ENCODE results near the gene ERF.

DNA sequence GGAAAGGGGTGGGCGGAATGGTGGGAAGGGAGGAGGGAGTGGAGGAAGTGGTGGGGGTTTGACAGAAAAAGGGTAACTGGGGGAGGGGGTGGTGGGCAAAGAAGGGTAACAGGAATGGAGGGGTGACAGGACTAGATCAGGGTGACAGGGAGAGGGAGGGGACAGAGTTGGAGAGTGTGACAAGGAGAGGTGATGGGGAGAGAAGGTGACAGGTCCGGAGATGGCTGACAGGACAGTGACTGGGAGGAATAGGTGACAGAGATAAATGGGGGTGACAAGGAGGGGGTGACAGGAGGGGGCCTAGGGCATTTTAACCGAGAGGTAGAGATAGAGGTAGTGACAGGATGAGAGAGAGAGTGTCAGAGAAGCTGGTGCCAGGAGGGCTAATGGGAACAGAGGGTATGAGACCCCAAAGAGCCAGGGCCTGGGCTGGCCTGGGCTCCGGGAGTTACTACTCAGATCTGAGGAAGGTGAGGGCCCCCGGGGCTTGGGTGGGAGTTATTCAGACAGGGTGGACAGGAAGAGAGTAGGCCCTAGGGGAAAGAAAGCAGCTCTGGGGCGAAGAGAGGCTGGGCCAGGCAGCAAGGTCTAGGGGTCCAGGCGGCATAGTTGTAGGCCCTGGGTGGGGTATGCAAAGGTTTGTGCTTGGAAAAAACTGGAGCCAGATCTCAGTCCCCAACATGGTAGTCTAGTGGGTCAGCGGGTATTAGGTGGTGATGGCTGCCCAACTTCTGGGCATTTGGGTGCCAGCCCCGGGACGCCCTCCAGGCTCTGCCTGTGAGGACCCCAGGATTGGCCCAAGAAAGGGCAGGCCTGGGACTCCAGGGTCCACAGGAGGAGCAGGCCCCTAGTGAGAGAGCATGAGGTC lies 14.8 kb upstream of the ERF start:
- TF ChIP-seq, protein P1, sequence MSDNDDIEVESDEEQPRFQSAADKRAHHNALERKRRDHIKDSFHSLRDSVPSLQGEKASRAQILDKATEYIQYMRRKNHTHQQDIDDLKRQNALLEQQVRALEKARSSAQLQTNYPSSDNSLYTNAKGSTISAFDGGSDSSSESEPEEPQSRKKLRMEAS (IDR thresholded peaks at IDR 0.05): no peak
- TF ChIP-seq GABPA (IDR thresholded peaks at IDR 0.05 in 1 of 2, conservative IDR thresholded peaks at IDR 0.05 in 1 of 2) (no peak), RAD21 (IDR thresholded peaks at IDR 0.05) (no peak), SP1 (IDR thresholded peaks at IDR 0.05) (no peak)
- TF ChIP-seq, protein P2, sequence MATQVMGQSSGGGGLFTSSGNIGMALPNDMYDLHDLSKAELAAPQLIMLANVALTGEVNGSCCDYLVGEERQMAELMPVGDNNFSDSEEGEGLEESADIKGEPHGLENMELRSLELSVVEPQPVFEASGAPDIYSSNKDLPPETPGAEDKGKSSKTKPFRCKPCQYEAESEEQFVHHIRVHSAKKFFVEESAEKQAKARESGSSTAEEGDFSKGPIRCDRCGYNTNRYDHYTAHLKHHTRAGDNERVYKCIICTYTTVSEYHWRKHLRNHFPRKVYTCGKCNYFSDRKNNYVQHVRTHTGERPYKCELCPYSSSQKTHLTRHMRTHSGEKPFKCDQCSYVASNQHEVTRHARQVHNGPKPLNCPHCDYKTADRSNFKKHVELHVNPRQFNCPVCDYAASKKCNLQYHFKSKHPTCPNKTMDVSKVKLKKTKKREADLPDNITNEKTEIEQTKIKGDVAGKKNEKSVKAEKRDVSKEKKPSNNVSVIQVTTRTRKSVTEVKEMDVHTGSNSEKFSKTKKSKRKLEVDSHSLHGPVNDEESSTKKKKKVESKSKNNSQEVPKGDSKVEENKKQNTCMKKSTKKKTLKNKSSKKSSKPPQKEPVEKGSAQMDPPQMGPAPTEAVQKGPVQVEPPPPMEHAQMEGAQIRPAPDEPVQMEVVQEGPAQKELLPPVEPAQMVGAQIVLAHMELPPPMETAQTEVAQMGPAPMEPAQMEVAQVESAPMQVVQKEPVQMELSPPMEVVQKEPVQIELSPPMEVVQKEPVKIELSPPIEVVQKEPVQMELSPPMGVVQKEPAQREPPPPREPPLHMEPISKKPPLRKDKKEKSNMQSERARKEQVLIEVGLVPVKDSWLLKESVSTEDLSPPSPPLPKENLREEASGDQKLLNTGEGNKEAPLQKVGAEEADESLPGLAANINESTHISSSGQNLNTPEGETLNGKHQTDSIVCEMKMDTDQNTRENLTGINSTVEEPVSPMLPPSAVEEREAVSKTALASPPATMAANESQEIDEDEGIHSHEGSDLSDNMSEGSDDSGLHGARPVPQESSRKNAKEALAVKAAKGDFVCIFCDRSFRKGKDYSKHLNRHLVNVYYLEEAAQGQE (IDR thresholded peaks at IDR 0.05): no peak
- TF ChIP-seq, protein P3, sequence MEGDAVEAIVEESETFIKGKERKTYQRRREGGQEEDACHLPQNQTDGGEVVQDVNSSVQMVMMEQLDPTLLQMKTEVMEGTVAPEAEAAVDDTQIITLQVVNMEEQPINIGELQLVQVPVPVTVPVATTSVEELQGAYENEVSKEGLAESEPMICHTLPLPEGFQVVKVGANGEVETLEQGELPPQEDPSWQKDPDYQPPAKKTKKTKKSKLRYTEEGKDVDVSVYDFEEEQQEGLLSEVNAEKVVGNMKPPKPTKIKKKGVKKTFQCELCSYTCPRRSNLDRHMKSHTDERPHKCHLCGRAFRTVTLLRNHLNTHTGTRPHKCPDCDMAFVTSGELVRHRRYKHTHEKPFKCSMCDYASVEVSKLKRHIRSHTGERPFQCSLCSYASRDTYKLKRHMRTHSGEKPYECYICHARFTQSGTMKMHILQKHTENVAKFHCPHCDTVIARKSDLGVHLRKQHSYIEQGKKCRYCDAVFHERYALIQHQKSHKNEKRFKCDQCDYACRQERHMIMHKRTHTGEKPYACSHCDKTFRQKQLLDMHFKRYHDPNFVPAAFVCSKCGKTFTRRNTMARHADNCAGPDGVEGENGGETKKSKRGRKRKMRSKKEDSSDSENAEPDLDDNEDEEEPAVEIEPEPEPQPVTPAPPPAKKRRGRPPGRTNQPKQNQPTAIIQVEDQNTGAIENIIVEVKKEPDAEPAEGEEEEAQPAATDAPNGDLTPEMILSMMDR (IDR thresholded peaks at IDR 0.05; ENCODE audit: low read depth, low read length, missing input control): no peak
- TF ChIP-seq, protein P4, sequence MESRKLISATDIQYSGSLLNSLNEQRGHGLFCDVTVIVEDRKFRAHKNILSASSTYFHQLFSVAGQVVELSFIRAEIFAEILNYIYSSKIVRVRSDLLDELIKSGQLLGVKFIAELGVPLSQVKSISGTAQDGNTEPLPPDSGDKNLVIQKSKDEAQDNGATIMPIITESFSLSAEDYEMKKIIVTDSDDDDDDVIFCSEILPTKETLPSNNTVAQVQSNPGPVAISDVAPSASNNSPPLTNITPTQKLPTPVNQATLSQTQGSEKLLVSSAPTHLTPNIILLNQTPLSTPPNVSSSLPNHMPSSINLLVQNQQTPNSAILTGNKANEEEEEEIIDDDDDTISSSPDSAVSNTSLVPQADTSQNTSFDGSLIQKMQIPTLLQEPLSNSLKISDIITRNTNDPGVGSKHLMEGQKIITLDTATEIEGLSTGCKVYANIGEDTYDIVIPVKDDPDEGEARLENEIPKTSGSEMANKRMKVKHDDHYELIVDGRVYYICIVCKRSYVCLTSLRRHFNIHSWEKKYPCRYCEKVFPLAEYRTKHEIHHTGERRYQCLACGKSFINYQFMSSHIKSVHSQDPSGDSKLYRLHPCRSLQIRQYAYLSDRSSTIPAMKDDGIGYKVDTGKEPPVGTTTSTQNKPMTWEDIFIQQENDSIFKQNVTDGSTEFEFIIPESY (IDR thresholded peaks at IDR 0.05): no peak

Data from liver (tissue), 3 donors.